ENCODE results near the gene COG5.

GRCh38 chr7:107563081-107563774, 492 bp downstream of the COG5 start:
- no peak for TF ChIP-seq ZNF565 (CRISPR knock-in tag; conservative IDR thresholded peaks at IDR 0.05; ENCODE audit: low read depth)
- no peak for TF ChIP-seq GLIS3 (CRISPR knock-in tag; IDR thresholded peaks at IDR 0.05)
- TF ChIP-seq, protein P1, sequence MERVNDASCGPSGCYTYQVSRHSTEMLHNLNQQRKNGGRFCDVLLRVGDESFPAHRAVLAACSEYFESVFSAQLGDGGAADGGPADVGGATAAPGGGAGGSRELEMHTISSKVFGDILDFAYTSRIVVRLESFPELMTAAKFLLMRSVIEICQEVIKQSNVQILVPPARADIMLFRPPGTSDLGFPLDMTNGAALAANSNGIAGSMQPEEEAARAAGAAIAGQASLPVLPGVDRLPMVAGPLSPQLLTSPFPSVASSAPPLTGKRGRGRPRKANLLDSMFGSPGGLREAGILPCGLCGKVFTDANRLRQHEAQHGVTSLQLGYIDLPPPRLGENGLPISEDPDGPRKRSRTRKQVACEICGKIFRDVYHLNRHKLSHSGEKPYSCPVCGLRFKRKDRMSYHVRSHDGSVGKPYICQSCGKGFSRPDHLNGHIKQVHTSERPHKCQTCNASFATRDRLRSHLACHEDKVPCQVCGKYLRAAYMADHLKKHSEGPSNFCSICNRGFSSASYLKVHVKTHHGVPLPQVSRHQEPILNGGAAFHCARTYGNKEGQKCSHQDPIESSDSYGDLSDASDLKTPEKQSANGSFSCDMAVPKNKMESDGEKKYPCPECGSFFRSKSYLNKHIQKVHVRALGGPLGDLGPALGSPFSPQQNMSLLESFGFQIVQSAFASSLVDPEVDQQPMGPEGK (CRISPR knock-in tag; IDR thresholded peaks at IDR 0.05; ENCODE audit: borderline replicate concordance): no peak
- no peak for TF ChIP-seq ZC3H10 (CRISPR knock-in tag; IDR thresholded peaks at IDR 0.05)
- no peak for TF ChIP-seq CSDC2 (CRISPR knock-in tag; IDR thresholded peaks at IDR 0.05)
- no peak for TF ChIP-seq ZFP30 (CRISPR knock-in tag; IDR thresholded peaks at IDR 0.05)
- no peak for TF ChIP-seq PPARA (CRISPR knock-in tag; IDR thresholded peaks at IDR 0.05; ENCODE audit: borderline replicate concordance)
- TF ChIP-seq ARNTL (CRISPR knock-in tag; IDR thresholded peaks at IDR 0.05; ENCODE audit: borderline replicate concordance, low read depth): no peak
- TF ChIP-seq ZNF8 (CRISPR knock-in tag; IDR thresholded peaks at IDR 0.05): no peak
